ENCODE measurements around the gene MUSK. TPM values are rescaled to one million over a fixed set of nuclear protein-coding genes. Genes with fewer than 3 reads are reported as not detected.

The MUSK gene
- total RNA-seq, 1 donor from 2014 or later: not detected

DNA sequence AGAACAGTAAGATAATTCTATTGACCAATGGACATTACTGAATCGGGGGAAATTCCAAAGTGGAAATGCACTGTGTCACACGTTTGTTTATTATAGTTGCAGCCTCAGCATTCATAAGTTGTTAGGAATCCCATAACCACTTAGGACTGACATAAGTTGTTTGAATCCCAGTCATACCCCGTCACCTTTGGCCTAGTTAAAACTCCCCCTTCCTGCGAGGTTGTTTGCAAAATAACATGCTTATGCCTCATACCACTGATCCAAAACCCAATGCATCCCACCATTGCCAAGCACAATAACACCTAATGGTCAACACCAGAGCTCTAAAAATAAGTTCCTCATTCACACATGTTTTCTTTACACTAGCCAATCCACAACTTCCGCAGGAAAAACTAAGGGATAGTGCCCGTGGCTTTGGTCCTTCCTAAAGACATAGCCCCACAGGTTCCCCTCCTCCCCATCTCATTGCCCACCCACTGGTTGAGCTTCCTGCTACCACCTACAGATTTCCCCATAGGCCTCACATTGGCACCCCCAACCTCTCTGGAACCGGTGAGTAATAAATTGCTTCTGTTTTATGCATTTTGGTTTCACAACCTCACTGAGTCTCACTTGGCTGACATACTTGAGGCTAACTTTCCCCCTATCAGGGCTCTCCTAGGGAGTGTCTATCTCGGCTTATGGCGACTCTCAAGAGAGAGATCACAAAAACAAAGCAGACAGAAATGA lies 42.3 kb upstream of the MUSK start:
- H3K4me3 ChIP-seq (ENCODE audit: low read depth, low read length): no peak overlapping the region
- no peak for DNase-seq (ENCODE audit: low read depth)
- TF ChIP-seq, protein P1, sequence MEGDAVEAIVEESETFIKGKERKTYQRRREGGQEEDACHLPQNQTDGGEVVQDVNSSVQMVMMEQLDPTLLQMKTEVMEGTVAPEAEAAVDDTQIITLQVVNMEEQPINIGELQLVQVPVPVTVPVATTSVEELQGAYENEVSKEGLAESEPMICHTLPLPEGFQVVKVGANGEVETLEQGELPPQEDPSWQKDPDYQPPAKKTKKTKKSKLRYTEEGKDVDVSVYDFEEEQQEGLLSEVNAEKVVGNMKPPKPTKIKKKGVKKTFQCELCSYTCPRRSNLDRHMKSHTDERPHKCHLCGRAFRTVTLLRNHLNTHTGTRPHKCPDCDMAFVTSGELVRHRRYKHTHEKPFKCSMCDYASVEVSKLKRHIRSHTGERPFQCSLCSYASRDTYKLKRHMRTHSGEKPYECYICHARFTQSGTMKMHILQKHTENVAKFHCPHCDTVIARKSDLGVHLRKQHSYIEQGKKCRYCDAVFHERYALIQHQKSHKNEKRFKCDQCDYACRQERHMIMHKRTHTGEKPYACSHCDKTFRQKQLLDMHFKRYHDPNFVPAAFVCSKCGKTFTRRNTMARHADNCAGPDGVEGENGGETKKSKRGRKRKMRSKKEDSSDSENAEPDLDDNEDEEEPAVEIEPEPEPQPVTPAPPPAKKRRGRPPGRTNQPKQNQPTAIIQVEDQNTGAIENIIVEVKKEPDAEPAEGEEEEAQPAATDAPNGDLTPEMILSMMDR (IDR thresholded peaks at IDR 0.05; ENCODE audit: insufficient read depth, low read length, poor library complexity, severe bottlenecking): no peak
- no peaks in the 10 kb centered on the region for H3K27me3 ChIP-seq (ENCODE audit: control insufficient read depth, insufficient read depth, low read length)
- H3K36me3 ChIP-seq (ENCODE audit: control insufficient read depth, insufficient read depth, low read length): no peaks in the 10 kb centered on the region

DNA sequence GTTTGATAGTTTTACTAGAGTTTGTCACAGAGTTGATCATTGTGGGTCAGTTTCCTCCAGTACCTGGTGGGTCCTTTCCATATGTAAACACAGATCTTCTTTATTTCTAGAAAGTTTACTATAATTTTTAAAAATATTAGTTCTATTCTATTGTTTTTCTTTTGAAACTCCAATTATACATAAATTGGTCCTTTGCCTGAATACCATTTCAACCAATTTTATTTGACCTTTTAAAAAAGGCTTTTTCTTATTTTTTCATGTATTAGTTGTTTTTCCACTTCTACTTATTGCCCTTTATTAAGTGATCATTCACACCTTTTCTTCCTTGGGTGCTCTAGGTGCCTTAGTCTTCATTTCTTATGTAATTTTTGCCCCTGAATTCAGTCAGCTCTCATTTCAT lies 33.0 kb upstream of the MUSK start:
- Histone ChIP-seq H3K27me3 (ENCODE audit: control insufficient read depth, insufficient read depth, low read length) (no peaks in the 10 kb centered on the region), H3K36me3 (ENCODE audit: control insufficient read depth, insufficient read depth, low read length) (no peaks in the 10 kb centered on the region), H3K4me3 (ENCODE audit: low read depth, low read length) (no peak overlapping the region)
- no peak for DNase-seq (ENCODE audit: low read depth)
- TF ChIP-seq, protein P1 (IDR thresholded peaks at IDR 0.05; ENCODE audit: insufficient read depth, low read length, poor library complexity, severe bottlenecking): no peak

DNA sequence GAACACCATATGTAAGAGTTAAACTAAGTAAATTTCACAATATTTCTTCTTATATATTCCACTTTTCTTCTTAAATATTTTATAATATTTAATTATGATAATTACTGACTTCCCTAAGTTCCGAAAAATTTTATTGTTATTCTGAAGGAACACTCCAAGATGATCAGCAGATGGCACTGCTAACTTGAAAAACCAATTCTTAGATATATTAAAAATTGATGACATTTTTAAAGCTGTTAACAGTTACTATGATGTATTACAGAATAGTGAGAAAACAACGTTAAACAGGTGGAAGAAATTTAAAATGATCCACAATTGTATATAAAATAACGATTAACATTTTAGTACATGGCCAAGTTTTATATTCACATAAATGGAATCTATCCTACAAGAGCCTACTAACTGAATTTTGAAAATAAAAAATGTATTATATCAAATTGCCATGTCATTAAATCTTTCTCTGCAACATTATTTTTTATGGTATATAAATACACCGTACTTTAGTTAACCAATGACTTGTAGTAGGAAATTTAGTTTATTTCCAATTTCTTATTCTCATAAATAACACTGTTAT lies 30.1 kb upstream of the MUSK start:
- Histone ChIP-seq H3K4me3 (ENCODE audit: low read depth, low read length) (no peak overlapping the region), H3K27me3 (ENCODE audit: control insufficient read depth, insufficient read depth, low read length) (no peaks in the 10 kb centered on the region), H3K36me3 (ENCODE audit: control insufficient read depth, insufficient read depth, low read length) (no peaks in the 10 kb centered on the region)
- TF ChIP-seq, protein P1 (IDR thresholded peaks at IDR 0.05; ENCODE audit: insufficient read depth, low read length, poor library complexity, severe bottlenecking): peak; percentile 34
- DNase-seq (ENCODE audit: low read depth): no peak

DNA sequence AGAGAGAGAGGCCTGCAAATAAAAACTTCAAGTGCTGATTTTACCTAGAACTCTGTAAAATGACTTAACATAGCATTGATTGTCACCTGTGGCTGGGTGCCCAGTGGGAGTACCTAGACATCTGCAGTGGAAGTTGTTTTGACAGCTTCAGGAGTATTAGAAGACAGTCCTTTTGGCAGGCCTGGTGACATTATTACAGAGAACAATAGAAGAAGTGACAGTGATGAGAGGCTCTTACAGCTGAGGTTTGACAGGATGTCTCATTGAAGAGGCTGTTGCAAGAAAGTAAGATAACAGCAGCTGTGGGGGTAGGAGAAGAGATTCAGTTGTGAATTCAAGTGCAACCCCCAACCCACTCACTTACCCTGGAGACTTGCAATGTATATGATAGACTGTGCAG lies 27.9 kb upstream of the MUSK start:
- Histone ChIP-seq H3K4me3 (ENCODE audit: low read depth, low read length) (no peak overlapping the region), H3K27me3 (ENCODE audit: control insufficient read depth, insufficient read depth, low read length) (no peaks in the 10 kb centered on the region), H3K36me3 (ENCODE audit: control insufficient read depth, insufficient read depth, low read length) (no peaks in the 10 kb centered on the region)
- no peak for DNase-seq (ENCODE audit: low read depth)
- TF ChIP-seq, protein P1 (IDR thresholded peaks at IDR 0.05; ENCODE audit: insufficient read depth, low read length, poor library complexity, severe bottlenecking): no peak

DNA sequence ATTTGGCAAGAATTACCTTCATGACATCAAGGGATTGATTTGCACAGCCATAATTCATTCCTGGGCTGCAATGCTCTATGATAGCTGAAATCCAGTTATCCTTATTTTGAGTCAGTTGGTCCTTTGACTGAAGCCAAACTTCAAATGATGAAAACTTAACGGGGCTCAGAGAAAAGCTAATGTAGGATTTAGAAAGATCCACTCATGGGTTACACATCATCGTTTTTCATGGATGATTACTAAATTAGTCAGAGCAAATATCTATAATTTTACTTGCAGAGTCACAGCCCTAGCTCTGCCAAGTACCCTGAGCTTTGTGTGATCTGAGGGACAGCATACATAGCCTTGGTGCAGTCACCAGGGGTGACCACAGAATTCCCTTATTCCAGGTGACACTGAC lies 27.3 kb upstream of the MUSK start:
- no peak for DNase-seq (ENCODE audit: low read depth)
- TF ChIP-seq, protein P1 (IDR thresholded peaks at IDR 0.05; ENCODE audit: insufficient read depth, low read length, poor library complexity, severe bottlenecking): no peak
- no peak overlapping the region for H3K4me3 ChIP-seq (ENCODE audit: low read depth, low read length)
- no peaks in the 10 kb centered on the region for H3K36me3 ChIP-seq (ENCODE audit: control insufficient read depth, insufficient read depth, low read length)
- no peaks in the 10 kb centered on the region for H3K27me3 ChIP-seq (ENCODE audit: control insufficient read depth, insufficient read depth, low read length)

DNA sequence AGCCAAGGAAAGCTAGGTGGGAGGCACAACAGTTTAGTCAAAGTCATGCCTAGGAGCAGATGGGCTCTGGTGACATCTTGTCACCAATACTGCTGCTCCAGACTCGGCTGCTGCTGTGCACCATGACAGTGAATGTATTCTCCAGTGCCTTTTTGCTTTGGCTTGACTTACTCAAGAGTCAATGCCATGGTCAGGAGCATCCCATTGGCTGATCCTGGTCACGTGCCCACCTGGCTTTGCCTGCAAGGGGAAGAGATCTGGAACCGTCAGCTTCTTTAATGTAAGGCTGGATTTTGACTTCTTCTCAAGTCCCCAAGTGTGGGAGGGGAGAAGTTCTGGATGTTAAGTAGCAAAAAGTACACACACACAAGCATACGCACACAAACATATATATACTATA lies 19.9 kb upstream of the MUSK start:
- DNase-seq (ENCODE audit: low read depth): no peak
- H3K27me3 ChIP-seq (ENCODE audit: control insufficient read depth, insufficient read depth, low read length): no peaks in the 10 kb centered on the region
- no peak overlapping the region for H3K4me3 ChIP-seq (ENCODE audit: low read depth, low read length)
- TF ChIP-seq, protein P1 (IDR thresholded peaks at IDR 0.05; ENCODE audit: insufficient read depth, low read length, poor library complexity, severe bottlenecking): no peak
- no peaks in the 10 kb centered on the region for H3K36me3 ChIP-seq (ENCODE audit: control insufficient read depth, insufficient read depth, low read length)

All from kidney epithelial cell (primary cell).